CD4-positive, alpha-beta T cell treated with Interleukin-10 for 1 hour (primary cell): ENCODE data around the gene TIMD4.
A peak's percentile ranks its signal among the peaks of the same experiment; 100 is the strongest.

Source experiments
- DNase-seq: peaks from one replicate; pipeline ENCODE4 v3.0.0-alpha.2; 2020

TIMD4 gene

GRCh38 chr5:156920861-156921431 lies 42.1 kb downstream of the TIMD4 start:
- no peak for DNase-seq

- peak; percentile 38 for DNase-seq
Observed at GRCh38 chr5:156920042-156920860, 42.8 kb downstream of the TIMD4 start.

- no peak for DNase-seq
Observed at GRCh38 chr5:156918311-156918845, 44.6 kb downstream of the TIMD4 start.

GRCh38 chr5:156914371-156914737 lies 48.7 kb downstream of the TIMD4 start:
- no peak for DNase-seq

GRCh38 chr5:156913719-156914370 lies 49.2 kb downstream of the TIMD4 start:
- peak; percentile 56 for DNase-seq

GRCh38 chr5:156913355-156913718 lies 49.7 kb downstream of the TIMD4 start:
- no peak for DNase-seq

- DNase-seq: no peak
Observed at GRCh38 chr5:156912869-156913268, 50.2 kb downstream of the TIMD4 start.

GRCh38 chr5:156909180-156909579 lies 53.8 kb downstream of the TIMD4 start:
- DNase-seq: no peak

- DNase-seq: no peak
Observed at GRCh38 chr5:156907667-156908066, 55.4 kb downstream of the TIMD4 start.

- no peak for DNase-seq
Observed at GRCh38 chr5:156906807-156907206, 56.2 kb downstream of the TIMD4 start.

GRCh38 chr5:156896546-156896945 lies 66.5 kb downstream of the TIMD4 start:
- DNase-seq: no peak

GRCh38 chr5:156893517-156893916 lies 69.5 kb downstream of the TIMD4 start:
- DNase-seq: no peak

- DNase-seq: no peak
Observed at GRCh38 chr5:156892864-156893263, 70.2 kb downstream of the TIMD4 start.

GRCh38 chr5:156892223-156892622 lies 70.8 kb downstream of the TIMD4 start:
- DNase-seq: no peak

- DNase-seq: no peak
Observed at GRCh38 chr5:156888520-156888919, 74.5 kb downstream of the TIMD4 start.

GRCh38 chr5:156883316-156883875 lies 79.6 kb downstream of the TIMD4 start:
- DNase-seq: no peak

- DNase-seq: no peak
Observed at GRCh38 chr5:156879665-156880285, 83.3 kb downstream of the TIMD4 start.

GRCh38 chr5:156871212-156871611 lies 91.8 kb downstream of the TIMD4 start:
- no peak for DNase-seq

- DNase-seq: no peak
Observed at GRCh38 chr5:156870498-156870839, 92.6 kb downstream of the TIMD4 start.
